ENCODE measurements around the gene WDR93. TPM values are rescaled to one million over a fixed set of nuclear protein-coding genes. Genes with fewer than 3 reads are reported as not detected.

The WDR93 gene
- total and polyA plus RNA-seq, 2 of the 4 experiments (the other 2 are of a cell fraction), result not detected

DNA sequence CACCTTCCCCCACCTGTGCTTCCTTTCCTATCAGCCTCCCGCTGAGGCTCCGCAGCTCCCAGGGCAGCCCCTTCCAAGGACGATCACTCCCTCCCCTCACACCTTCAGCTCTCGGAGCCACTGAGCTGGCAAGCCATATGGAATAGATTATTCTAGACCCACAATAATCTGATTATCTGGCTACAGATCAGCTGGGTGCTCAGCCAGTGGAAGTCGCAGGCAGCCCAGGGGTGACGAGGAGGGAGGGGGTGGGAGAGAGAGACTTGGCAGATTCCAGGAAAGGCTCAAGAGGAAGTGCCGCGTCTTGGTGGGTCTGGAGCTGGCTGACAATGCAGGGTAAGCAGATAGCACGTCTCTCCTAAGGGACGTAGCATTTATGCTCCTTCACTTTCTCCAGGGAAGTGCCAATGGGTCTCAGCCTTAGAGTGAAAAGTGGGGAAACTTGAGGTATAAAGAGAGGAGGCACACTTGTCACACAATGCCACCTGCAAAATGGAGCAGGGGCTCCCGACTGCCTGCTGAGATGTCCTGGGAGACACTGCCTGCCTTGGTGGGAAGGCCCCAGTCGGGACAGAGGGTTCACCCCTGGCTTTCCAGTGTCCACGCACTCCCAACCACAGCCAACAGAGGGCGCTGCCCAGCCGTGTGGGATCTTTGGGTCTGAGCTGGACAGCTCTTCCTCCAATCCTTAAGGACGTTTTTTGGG, 69.8 kb downstream of the WDR93 start (continued):
- no peak for TF ChIP-seq CHD1 (IDR thresholded peaks at IDR 0.05; ENCODE audit: low read depth, low read length)
- 0 out of 2 replicates have a peak, but pooled peaks have one; percentile 42 for TF ChIP-seq POLR2A (IDR thresholded peaks at IDR 0.05; ENCODE audit: low read depth, low read length)

DNA sequence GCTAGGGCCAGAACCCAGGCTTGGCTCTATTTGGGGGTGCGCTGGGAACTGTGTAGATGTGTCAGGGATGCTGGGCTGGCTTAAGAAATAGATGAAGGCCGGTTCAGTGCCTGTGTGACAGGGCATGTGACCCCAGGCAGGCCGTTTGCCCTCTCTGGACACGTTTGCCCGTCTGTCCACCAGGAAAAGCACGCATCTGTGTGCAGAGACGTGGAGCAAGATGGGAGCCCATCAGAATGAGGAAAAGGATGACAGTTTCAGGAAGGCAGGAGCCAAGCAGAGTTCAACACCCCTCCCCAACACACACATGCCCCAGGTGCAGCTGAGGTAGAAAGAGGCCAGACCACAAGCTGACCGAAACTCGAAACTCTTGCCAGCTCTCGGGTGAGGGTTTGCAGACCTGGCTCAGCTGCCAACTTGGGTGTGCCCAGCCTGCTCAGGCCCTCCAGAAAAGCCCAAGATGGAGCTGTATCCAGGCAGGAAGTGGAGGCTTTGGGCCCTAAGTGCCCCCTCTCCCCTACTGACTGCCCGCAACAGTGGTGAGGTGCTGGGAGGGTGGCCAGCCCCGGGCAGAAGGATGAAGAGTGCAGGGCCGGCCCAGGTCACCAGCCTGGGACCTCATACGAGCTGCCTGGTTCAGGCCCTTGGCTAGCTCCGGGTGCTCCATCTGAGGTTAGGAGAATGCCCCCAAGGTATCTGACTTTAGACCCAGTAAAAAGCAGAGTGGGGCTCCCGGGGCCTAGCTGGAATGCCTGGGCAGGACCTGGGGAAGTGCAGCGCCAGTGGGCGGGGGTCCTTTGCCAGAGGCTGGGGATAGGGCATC, 70.6 kb downstream of the WDR93 start:
- Histone ChIP-seq H4K5ac (ENCODE audit: low read depth, low read length) (no peak overlapping the region), H3K9ac (ENCODE audit: low read depth, low read length) (no peak overlapping the region), H3K4me1 (ENCODE audit: control insufficient read depth, insufficient read depth, low read length) (no peaks in the 10 kb centered on the region), H2BK15ac (ENCODE audit: low read depth, low read length) (no peak overlapping the region), H3K56ac (ENCODE audit: extremely low read depth, insufficient read depth, low read length) (no peak overlapping the region), H2AK9ac (replicated peaks; ENCODE audit: low read depth, low read length, poor library complexity) (peak overlapping the region; percentile 90), H2BK5ac (ENCODE audit: low read depth, low read length, poor library complexity, severe bottlenecking) (no peak overlapping the region), H4K20me1 (ENCODE audit: insufficient read depth, low read length) (no peaks in the 10 kb centered on the region), H2BK20ac (ENCODE audit: low read depth, low read length) (no peak overlapping the region), H3K4me3 (ENCODE audit: insufficient read depth, low read depth, low read length) (no peak overlapping the region), H3K27ac (ENCODE audit: insufficient read depth, low read length) (no peak overlapping the region), H3K36me3 (ENCODE audit: control insufficient read depth, insufficient read depth, low read length) (no peaks in the 10 kb centered on the region), H3K18ac (ENCODE audit: low read depth, low read length) (no peak overlapping the region), H2AK5ac (ENCODE audit: low read depth, low read length) (no peak overlapping the region), H3K4ac (ENCODE audit: low read depth, low read length) (no peak overlapping the region), H3K23ac (ENCODE audit: low read depth, low read length) (no peak overlapping the region), H3K9me1 (ENCODE audit: insufficient read depth, low read length) (no peaks in the 10 kb centered on the region), H3K79me1 (ENCODE audit: low read depth in 1 of 2, low read length in 2 of 2) (no peaks in the 10 kb centered on the region), H2AFZ (replicated peaks; ENCODE audit: low read length, poor library complexity) (peak overlapping the region; percentile 73), H3K14ac (replicated peaks; ENCODE audit: low read depth, low read length) (no peak overlapping the region), H2BK120ac (ENCODE audit: low read depth, low read length) (no peak overlapping the region), H3K9me3 (ENCODE audit: control insufficient read depth, insufficient read depth, low read length) (no peaks in the 10 kb centered on the region), H4K8ac (ENCODE audit: low read depth in 2 of 2, low read length in 2 of 2) (no peak overlapping the region), H4K91ac (ENCODE audit: insufficient read depth, low read depth, low read length) (no peak overlapping the region), H3K4me2 (ENCODE audit: low read depth, low read length) (no peak overlapping the region), H3K27me3 (ENCODE audit: control insufficient read depth, insufficient read depth, low read length) (no peaks in the 10 kb centered on the region)
- DNase-seq (no peak), ATAC-seq (ENCODE audit: low read depth) (no peak; the same call in 1 of the 2 replicates)
- ChIA-PET CTCF (interaction anchor here (0.7 to 4.2 kb wide), 9 partner anchors 9 to 133 kb away, joined by 4 to 59 read pairs (median 6); partner anchors contain the start of genes AP3S2 and MESP1), POLR2A (ENCODE audit: unreplicated experiment) (no interaction called here)
- TF ChIP-seq MAZ (IDR thresholded peaks at IDR 0.05; ENCODE audit: borderline replicate concordance, low read depth, low read length), result no peak
- no peak for TF ChIP-seq RAD21 (IDR thresholded peaks at IDR 0.05; ENCODE audit: low read length)
- TF ChIP-seq, protein P1, sequence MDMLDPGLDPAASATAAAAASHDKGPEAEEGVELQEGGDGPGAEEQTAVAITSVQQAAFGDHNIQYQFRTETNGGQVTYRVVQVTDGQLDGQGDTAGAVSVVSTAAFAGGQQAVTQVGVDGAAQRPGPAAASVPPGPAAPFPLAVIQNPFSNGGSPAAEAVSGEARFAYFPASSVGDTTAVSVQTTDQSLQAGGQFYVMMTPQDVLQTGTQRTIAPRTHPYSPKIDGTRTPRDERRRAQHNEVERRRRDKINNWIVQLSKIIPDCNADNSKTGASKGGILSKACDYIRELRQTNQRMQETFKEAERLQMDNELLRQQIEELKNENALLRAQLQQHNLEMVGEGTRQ (IDR thresholded peaks at IDR 0.05; ENCODE audit: low read depth, low read length), result no peak
- TF ChIP-seq, protein P2, sequence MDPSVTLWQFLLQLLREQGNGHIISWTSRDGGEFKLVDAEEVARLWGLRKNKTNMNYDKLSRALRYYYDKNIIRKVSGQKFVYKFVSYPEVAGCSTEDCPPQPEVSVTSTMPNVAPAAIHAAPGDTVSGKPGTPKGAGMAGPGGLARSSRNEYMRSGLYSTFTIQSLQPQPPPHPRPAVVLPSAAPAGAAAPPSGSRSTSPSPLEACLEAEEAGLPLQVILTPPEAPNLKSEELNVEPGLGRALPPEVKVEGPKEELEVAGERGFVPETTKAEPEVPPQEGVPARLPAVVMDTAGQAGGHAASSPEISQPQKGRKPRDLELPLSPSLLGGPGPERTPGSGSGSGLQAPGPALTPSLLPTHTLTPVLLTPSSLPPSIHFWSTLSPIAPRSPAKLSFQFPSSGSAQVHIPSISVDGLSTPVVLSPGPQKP (IDR thresholded peaks at IDR 0.05; ENCODE audit: borderline replicate concordance, low read depth, low read length), result no peak
- TF ChIP-seq MAFK (IDR thresholded peaks at IDR 0.05; ENCODE audit: low read depth, low read length), result no peak
- no peak for TF ChIP-seq RCOR1 (IDR thresholded peaks at IDR 0.05; ENCODE audit: insufficient replicate concordance, low read length)
- no peak for TF ChIP-seq CHD1 (IDR thresholded peaks at IDR 0.05; ENCODE audit: low read depth, low read length)
- TF ChIP-seq SMC3 (IDR thresholded peaks at IDR 0.05; ENCODE audit: low read depth, low read length), result no peak
- TF ChIP-seq RFX5 (IDR thresholded peaks at IDR 0.05; ENCODE audit: low read depth, low read length), result no peak
- intact Hi-C loops (cut with micrococcal nuclease) (no loop called here), dilution Hi-C loops (cut with HindIII; ENCODE audit: low sequenced_read_pairs, unreplicated experiment) (loop anchor here (25.0 kb wide), 1 partner anchor 101 kb away; no protein-coding TSS in a partner anchor), in situ Hi-C loops (cut with MboI; ENCODE audit: low sequenced_read_pairs) (no loop called here)
- no TSS peak for BruUV-seq (replicated peaks)
- WGBS, 2 experiments (ENCODE audit: extremely low coverage in 2 of 2, insufficient read length in 1 of 2), result 86% methylated on average over 5 of the region's 18 CpGs; no CpG with 5 or more reads in 1 of the 2 experiments

All from IMR-90 (cell line).